HG02884 (cell line): ENCODE measurements around the gene PTPRN2.

Source experiments
- ATAC-seq: cut with Tn5 transposase; IDR thresholded peaks from one replicate; pipeline ENCODE4 v1.9.1; 2021; ENCODE audit warnings: mild to moderate bottlenecking, moderate library complexity; ENCODE audit not compliant: unreplicated experiment

PTPRN2 gene

GRCh38 chr7:158072991-158073730 lies 514.5 kb downstream of the PTPRN2 start:
- ATAC-seq: no peak

GRCh38 chr7:158070222-158070920 lies 517.3 kb downstream of the PTPRN2 start:
- ATAC-seq: no peak

- ATAC-seq: no peak
Measured at GRCh38 chr7:158068853-158069252, 518.8 kb downstream of the PTPRN2 start.

DNA sequence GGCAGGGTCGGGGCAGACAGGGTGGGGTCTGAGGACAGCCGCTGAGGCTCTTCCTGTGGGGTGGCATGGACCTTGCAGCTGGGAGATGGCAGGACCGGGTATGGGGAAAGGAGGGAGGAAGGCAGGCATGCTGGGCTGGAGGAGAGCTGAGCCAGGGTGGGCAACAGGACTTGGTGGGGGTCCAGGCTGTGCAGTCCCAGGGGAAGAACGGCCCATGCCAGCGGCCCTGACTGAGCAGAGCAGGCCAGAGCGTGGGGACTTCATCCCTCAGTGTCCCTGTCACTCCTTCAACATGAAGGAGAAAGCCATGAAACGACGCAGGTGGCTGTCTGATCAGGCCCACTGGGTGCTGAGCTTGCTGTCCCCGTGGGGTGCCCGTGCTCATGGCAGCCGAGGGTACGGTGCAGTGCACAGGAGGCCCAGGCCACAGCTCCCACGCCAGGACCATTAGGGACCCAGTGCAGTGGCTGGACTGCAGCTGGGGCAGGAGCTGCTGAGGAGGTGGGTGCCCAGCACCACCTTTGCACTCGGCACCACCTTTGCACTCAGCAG lies 519.6 kb downstream of the PTPRN2 start:
- ATAC-seq: no peak

GRCh38 chr7:158067219-158067930 lies 520.2 kb downstream of the PTPRN2 start:
- no peak for ATAC-seq

DNA sequence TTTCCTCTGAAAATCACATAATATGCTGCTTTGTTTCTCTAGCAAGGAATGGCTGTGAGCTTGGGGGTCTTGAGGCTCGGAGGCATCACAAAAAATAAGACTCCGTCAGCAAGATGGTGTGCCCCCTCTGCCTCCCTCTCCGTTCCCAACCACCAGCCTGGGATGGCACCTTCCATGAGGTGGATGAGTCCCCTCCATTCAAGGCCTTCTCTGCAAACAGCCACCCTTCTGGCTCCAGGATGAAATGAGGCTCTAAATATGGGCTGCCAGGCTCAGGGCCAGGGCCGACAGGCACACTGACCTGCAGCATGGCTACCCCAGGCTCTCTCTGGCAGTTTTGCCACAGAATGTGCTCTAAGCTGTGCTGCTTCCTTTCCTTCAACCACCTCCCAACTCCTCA lies 521.5 kb downstream of the PTPRN2 start:
- ATAC-seq: no peak

DNA sequence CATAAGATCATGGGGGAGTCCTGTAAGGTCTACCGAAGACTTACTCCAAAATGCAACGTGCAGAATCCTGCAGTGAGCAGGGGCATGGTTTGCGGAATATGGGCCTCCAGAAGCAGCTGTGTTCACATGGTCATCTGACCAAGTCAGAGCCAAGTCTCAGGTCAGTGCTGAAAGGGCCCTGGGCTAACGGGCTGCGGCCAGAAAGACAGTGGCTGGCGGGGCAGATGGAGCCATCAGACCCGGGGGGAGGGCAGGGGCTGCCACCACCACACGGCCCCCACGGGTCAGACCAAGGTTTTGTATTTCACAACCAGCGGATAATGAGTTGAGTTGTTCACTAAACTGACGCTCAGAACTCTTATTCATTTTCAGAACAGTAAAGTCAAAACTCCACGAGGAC lies 522.3 kb downstream of the PTPRN2 start:
- ATAC-seq: no peak

DNA sequence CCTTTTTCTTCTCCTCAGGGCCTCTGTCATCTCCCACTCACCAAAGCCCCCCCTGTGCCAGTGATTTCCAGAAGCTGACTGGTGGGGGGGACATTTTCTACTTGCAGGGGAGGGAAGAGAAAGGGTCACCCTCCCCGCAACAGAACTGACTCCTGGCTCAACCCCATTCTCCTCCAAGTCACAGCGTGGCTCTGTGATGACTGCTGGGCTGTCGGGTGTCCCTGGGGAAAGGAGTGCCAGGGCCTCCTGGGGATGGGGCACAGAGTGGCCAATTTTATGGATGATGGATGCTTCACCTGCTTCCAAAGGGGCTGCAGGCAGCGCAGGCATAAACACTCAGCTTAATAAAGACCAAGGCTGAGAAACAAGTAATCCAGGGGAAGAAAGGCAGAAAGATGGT lies 523.0 kb downstream of the PTPRN2 start:
- no peak for ATAC-seq

GRCh38 chr7:158063850-158064610 lies 523.6 kb downstream of the PTPRN2 start:
- ATAC-seq: no peak

- ATAC-seq: no peak
Measured at GRCh38 chr7:158062661-158063060, 525.0 kb downstream of the PTPRN2 start.

- ATAC-seq: no peak
Measured at GRCh38 chr7:158061884-158062656, 525.6 kb downstream of the PTPRN2 start.

GRCh38 chr7:158061026-158061630 lies 526.5 kb downstream of the PTPRN2 start:
- ATAC-seq: no peak

GRCh38 chr7:158060216-158060615 lies 527.4 kb downstream of the PTPRN2 start:
- no peak for ATAC-seq

GRCh38 chr7:158057446-158057845 lies 530.2 kb downstream of the PTPRN2 start:
- no peak for ATAC-seq

GRCh38 chr7:158056761-158057160 lies 530.9 kb downstream of the PTPRN2 start:
- ATAC-seq: no peak

- ATAC-seq: no peak
Measured at GRCh38 chr7:158055726-158056510, 531.7 kb downstream of the PTPRN2 start.

- ATAC-seq: no peak
Measured at GRCh38 chr7:158054611-158055010, 533.0 kb downstream of the PTPRN2 start.

- ATAC-seq: no peak
Measured at GRCh38 chr7:158054081-158054480, 533.5 kb downstream of the PTPRN2 start.
